Tracheal epithelial cell (primary cell): ENCODE results near the gene AZI2. TPM values are rescaled to one million over a fixed set of nuclear protein-coding genes. Genes with fewer than 3 reads are reported as not detected.

Source experiments
- total RNA-seq: library from RNA; depleted of rRNA; stranded (reverse); fragments of >200 nt; gene quantifications from 2 replicates; pipeline ENCODE4 v1.2.1, GENCODE V29; 2014

AZI2 gene, protein sequence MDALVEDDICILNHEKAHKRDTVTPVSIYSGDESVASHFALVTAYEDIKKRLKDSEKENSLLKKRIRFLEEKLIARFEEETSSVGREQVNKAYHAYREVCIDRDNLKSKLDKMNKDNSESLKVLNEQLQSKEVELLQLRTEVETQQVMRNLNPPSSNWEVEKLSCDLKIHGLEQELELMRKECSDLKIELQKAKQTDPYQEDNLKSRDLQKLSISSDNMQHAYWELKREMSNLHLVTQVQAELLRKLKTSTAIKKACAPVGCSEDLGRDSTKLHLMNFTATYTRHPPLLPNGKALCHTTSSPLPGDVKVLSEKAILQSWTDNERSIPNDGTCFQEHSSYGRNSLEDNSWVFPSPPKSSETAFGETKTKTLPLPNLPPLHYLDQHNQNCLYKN
- total RNA-seq, result 57.3 and 64.1 TPM in 2 replicates

DNA sequence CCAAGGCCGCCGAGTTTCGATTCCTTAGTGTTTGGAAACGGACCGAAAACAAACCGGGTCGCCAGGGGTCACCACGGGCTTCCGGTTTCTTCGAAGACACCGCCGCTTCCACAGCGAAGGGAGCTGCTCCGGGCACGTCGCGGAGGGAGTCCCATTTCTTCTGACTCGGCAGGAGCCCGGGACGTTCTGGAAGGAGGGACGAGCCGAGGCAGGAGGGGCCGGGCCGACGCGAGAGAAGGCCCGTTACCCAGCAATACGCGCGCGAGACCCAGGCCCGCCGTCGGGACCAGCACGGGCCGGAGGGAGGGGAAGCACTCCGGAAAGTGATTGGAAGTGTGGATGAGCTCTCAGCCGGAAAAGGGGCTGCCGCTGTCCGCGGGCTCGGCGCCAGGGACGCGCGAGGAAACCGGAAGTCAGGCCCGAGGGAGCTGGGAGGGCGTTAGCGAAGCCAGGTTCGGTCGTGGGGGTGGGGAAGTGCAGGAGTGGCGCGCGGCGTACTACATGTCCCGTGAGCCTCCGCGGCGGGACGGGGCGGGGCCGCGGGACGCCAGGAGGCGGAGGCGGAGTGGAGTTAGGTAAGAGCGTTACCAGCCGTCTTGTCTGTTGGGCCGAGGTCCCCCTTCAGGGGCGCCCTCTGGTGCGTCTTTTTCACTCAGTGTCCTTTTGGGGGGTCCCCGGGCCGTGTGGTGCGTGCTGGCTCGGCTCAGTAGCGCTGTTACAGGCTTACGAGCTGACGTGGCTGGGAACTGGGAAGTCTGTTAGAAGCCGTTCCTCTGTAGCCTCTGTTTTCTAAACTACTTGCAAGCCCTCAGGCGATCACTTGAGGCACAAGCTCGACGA is at the start of gene AZI2, which contains the start of gene ZCWPW2:
Gene AZI2 (minus strand): TSS at position 196 of the 840 bp plus-strand sequence. CDS start 8,207 bp downstream, outside the sequence.
Gene ZCWPW2 (plus strand): TSS at position 93 of the 840 bp plus-strand sequence. CDS start 64,348 bp downstream, outside the sequence.

Other genes starting within 250 kb of the AZI2 start
- 2.1 and 2.9 TPM in 2 replicates for gene CMC1, start 107.2 kb downstream of the AZI2 start, total RNA-seq
- 0.21 and 0.24 TPM in 2 replicates for gene ZCWPW2, start 103 bp downstream of the AZI2 start, total RNA-seq